ENCODE data around the gene ZNF652.

The ZNF652 gene

DNA sequence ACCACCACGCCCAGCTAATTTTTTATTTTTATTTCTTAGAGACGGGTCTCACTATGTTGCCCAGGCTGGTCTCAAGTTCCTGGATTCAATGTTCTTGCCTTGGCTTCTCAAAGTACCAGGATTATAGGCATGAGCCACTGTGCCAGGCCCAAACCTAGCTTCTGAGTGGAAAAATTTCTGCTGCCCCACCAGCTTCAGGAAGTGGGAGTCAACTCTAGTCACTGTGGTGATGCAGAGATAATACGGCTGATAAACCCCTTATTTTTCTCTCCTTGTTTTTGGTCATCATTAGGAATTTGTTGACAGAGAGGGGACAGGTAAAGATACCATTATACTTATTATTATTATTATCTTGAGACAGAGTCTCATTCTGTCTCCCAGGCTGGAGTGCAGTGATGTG lies 103.7 kb downstream of the ZNF652 start:
- DNase-seq = peak; percentile 43

GRCh38 chr17:49255125-49255524 lies 106.9 kb downstream of the ZNF652 start:
- DNase-seq = no peak

DNA sequence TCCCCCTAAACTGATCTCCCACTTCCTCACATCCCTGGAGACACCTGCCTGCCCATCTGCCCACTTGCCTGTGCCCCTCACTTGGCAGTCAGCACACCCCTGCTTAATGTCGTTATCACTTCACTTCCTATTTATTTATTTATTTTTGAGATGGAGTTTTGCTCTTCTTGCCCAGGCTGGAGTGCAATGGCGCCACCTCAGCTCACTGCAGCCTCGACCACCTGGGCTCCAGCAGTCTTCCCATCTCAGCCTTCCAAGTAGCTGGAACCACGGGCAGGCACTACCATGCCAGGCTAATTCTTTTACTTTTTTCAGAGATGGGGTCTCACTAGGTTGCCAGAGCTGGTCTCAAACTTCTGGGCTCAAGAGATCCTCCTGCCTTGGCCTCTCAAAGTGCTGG lies 108.0 kb downstream of the ZNF652 start:
- DNase-seq = no peak

DNA sequence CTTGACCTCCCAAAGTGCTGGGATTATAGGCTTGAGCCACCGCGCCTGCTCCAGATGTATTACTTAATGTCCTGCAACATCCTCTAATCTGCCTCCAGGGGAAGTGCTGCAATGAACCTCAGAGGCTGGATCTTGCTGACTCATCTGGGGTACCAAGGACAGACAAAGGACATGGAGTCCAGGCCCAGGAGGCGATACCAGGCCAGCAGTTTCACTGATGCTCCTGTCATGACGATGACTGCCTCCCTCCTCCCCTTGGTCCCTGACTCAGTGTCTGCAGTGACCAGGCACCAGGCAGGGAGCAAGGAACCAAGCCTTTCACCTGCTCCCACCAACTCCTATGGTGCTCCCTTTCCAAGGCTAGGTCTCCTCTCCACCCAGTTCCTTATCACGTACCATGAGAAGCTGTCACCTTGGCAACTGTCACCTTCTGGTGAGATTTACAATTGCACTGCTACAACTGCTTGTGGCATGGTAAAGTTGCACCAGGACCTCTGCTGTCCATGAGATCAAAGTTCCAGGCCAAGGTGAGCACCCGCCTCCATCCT lies 109.8 kb downstream of the ZNF652 start:
- peak; percentile 79 for DNase-seq

- no peak for DNase-seq
These were observed 112.0 kb downstream of the ZNF652 start for GRCh38 chr17:49249890-49250522.

DNA sequence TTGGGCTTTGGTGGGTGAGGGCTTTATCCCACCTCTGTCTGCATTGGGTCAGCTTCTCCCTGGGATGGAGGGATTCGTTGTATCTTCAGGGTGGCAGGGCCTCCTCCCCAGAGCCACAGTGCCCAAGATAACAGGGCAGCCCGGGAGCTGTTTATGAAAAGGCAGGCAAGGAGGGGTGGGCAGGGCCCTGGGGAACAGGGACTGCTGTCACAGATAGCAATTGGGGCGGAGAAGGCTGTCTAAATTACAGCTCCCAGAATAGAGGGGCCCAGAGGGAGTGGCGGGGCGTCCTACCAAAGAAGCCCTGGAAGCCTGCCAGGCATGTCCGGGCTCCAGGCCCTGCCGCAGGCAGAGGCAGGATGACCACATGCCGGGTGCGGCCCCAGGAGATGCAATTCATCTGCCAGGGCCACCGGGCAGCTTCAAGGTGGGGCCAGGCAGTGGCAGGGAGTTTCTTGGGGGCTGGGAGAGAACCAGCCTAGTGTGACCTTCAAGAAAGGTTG lies 112.7 kb downstream of the ZNF652 start:
- DNase-seq = peak; percentile 98

DNA sequence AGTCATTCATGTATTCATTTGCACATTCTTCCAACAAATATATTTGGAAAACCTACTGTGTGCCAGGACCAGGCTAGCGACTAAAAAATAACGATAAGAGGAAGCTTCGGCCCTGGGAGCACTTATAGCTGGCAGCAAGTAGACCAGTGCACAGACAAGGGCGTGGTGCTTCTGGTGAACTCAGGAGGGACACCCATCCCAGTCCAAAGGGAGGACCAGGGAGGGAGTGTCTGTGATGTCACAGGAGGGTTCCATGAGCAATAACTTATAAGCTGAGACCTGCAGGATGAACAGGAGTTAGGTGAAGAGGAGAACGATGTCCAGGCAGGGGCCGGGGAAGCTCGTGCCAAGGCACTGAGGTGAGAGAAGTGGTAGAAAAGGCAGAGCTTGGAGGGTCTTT lies 114.1 kb downstream of the ZNF652 start:
- DNase-seq = peak; percentile 86

GRCh38 chr17:49244839-49245238 lies 117.2 kb downstream of the ZNF652 start:
- DNase-seq = no peak
